Measurements from ENCODE around the gene FAHD1. TPM values are rescaled to one million over a fixed set of nuclear protein-coding genes. Genes with fewer than 3 reads are reported as not detected.

The FAHD1 gene
- total and polyA plus RNA-seq, 9 of the 15 experiments (the other 6 are each of a cell fraction or from before 2014, with no cell fraction given), result 2.2 to 20.9 (median 10.7) TPM

DNA sequence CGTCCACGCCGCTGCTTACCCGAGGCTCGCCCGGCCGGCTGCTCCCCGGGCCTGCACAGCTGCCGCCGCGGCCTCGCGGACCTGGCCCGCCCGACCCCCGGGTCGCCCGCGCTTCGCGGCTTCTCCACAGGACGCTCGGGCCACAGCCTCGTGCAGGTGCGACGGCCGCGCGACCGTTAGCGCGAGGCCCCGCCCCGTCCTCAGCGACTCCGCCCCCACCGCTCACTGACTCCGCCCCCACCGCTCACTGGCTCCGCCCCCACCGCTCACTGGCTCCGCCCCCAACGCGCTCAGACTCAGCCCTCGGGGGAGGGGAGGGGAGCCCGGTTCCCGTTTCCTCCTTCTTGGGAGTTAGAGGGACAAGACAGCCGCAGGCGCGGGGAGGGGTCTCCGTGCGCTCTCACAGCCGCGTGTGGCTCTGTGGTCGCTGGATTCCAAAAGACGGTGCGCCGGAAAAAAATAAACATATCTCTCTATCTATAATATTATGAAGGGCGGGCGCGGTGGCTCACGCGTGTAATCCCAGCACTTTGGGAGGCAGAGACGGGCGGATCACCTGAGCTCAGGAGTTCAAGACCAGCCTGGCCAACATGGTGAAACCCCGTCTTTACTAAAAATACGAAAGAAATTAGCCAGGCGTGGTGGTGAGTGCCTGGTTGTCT, 45.1 kb downstream of the FAHD1 start, which contains the start of gene MEIOB (continued):
- TF ChIP-seq ZNF197 (CRISPR knock-in tag; IDR thresholded peaks at IDR 0.05; ENCODE audit: low read depth) (0 out of 2 replicates have a peak, but pooled peaks have one; percentile 63), FUS (optimal IDR thresholded peaks at IDR 0.05; ENCODE audit: low read depth, low read length) (no peak), FOXK1 (CRISPR knock-in tag; IDR thresholded peaks at IDR 0.05; ENCODE audit: borderline replicate concordance) (no peak), SRF (CRISPR knock-in tag; IDR thresholded peaks at IDR 0.05) (peak in 1 of 2 experiments; percentile 71; a peak in 2 of 4 replicates), SOX6 (IDR thresholded peaks at IDR 0.05) (no peak), SMARCE1 (IDR thresholded peaks at IDR 0.05) (peak; percentile 68; the same call in 1 of the 2 replicates), XRCC5 (IDR thresholded peaks at IDR 0.05; ENCODE audit: low read depth, low read length) (no peak), MYBL2 (IDR thresholded peaks at IDR 0.05; ENCODE audit: low read depth) (peak; percentile 76), MYBL2 (CRISPR knock-in tag; IDR thresholded peaks at IDR 0.05; ENCODE audit: borderline replicate concordance) (no peak), POLR2B (IDR thresholded peaks at IDR 0.05; ENCODE audit: low read depth, partially characterized antibody) (peak; percentile 67), OTX1 (CRISPR knock-in tag; IDR thresholded peaks at IDR 0.05) (no peak), SREBF1 (IDR thresholded peaks at IDR 0.05; ENCODE audit: borderline replicate concordance, low read depth, low read length) (no peak), MED1 (CRISPR knock-in tag; IDR thresholded peaks at IDR 0.05; ENCODE audit: borderline replicate concordance) (no peak), NONO (IDR thresholded peaks at IDR 0.05; ENCODE audit: low read depth in 2 of 2, low read length in 1 of 2) (peak in 1 of 2 experiments; percentile 58; a peak in 1 of 4 replicates), KLF1 (tag; IDR thresholded peaks at IDR 0.05) (no peak), BMI1 (IDR thresholded peaks at IDR 0.05; ENCODE audit: low read length) (no peak), NCOA2 (IDR thresholded peaks at IDR 0.05; ENCODE audit: partially characterized antibody in 2 of 2) (no peak), ZBTB7A (IDR thresholded peaks at IDR 0.05; ENCODE audit: borderline replicate concordance, control insufficient read depth, low read depth, low read length) (no peak; the same call in 1 of the 2 replicates), ZNF124 (CRISPR knock-in tag; IDR thresholded peaks at IDR 0.05) (no peak)
- TF ChIP-seq, protein P1, sequence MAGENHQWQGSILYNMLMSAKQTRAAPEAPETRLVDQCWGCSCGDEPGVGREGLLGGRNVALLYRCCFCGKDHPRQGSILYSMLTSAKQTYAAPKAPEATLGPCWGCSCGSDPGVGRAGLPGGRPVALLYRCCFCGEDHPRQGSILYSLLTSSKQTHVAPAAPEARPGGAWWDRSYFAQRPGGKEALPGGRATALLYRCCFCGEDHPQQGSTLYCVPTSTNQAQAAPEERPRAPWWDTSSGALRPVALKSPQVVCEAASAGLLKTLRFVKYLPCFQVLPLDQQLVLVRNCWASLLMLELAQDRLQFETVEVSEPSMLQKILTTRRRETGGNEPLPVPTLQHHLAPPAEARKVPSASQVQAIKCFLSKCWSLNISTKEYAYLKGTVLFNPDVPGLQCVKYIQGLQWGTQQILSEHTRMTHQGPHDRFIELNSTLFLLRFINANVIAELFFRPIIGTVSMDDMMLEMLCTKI (IDR thresholded peaks at IDR 0.05; ENCODE audit: partially characterized antibody), result no peak
- TF ChIP-seq, protein P2, sequence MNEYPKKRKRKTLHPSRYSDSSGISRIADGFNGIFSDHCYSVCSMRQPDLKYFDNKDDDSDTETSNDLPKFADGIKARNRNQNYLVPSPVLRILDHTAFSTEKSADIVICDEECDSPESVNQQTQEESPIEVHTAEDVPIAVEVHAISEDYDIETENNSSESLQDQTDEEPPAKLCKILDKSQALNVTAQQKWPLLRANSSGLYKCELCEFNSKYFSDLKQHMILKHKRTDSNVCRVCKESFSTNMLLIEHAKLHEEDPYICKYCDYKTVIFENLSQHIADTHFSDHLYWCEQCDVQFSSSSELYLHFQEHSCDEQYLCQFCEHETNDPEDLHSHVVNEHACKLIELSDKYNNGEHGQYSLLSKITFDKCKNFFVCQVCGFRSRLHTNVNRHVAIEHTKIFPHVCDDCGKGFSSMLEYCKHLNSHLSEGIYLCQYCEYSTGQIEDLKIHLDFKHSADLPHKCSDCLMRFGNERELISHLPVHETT (CRISPR knock-in tag; conservative IDR thresholded peaks at IDR 0.05 in 1 of 2, IDR thresholded peaks at IDR 0.05 in 1 of 2), result peak in 1 of 2 experiments; percentile 34; a peak in 1 of 4 replicates
- TF ChIP-seq, protein P3, sequence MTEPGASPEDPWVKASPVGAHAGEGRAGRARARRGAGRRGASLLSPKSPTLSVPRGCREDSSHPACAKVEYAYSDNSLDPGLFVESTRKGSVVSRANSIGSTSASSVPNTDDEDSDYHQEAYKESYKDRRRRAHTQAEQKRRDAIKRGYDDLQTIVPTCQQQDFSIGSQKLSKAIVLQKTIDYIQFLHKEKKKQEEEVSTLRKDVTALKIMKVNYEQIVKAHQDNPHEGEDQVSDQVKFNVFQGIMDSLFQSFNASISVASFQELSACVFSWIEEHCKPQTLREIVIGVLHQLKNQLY (CRISPR knock-in tag; conservative IDR thresholded peaks at IDR 0.05), result no peak

Measured in K562 (cell line).